ENCODE measurements around the gene ATP9B. TPM values are rescaled to one million over a fixed set of nuclear protein-coding genes. Genes with fewer than 3 reads are reported as not detected.
"Not testable (repeated sequence)": the region's sequence is repeated elsewhere in the genome, so short reads cannot be mapped to it uniquely, and the experiment has no call there.

The ATP9B gene
- total RNA-seq, 1 donor: 29.3 TPM

DNA sequence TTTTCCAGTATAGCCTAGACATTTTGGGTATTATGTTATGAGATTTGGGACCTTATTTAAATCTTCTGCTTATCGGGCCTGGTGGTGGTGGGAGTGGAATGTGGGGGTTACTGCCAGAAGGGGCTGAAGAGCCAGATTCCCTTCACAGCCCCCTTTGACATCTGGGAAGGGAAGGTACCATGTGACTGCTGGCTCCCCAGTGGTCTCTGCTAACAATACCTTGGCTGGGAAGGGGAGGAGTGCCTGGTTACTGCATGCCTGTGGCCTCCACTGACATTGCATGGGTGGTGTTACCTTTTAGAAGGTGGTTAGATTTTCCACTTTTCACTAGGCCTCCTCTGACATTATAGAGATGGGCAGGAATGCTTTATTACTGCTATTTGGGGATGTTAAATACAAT, 8.0 kb downstream of the ATP9B start:
- H3K4me2 ChIP-seq (ENCODE audit: insufficient read depth, low read length): no peak overlapping the region
- no peaks in the 10 kb centered on the region for H3K4me1 ChIP-seq (ENCODE audit: insufficient read depth, low read length)
- H3K27ac ChIP-seq (ENCODE audit: low read depth, low read length): no peak overlapping the region
- no peak for TF ChIP-seq CTCF (IDR thresholded peaks at IDR 0.05; ENCODE audit: extremely low read depth, low read depth, low read length)
- DNase-seq (ENCODE audit: insufficient read length, low spot score, missing footprints): no peak
- peaks cover 52% of the 10 kb centered on the region for H3K79me2 ChIP-seq (ENCODE audit: insufficient read depth, low read length)
- peaks cover 19% of the 10 kb centered on the region for H4K20me1 ChIP-seq (ENCODE audit: insufficient read depth, low read length)
- no peaks in the 10 kb centered on the region for H3K27me3 ChIP-seq (ENCODE audit: insufficient read depth, low read length)
- no peaks in the 10 kb centered on the region for H3K36me3 ChIP-seq (ENCODE audit: insufficient read depth, low read length)
- no peak overlapping the region for H2AFZ ChIP-seq (ENCODE audit: low read length)
- H3K9me3 ChIP-seq (ENCODE audit: low read depth, low read length): no peaks in the 10 kb centered on the region
- no peak overlapping the region for H3K4me3 ChIP-seq (ENCODE audit: insufficient read depth, low read length)

- not testable (repeated sequence) for H3K27ac ChIP-seq (ENCODE audit: low read depth, low read length)
Observed at GRCh38 chr18:79078791-79079190, 9.6 kb downstream of the ATP9B start.

DNA sequence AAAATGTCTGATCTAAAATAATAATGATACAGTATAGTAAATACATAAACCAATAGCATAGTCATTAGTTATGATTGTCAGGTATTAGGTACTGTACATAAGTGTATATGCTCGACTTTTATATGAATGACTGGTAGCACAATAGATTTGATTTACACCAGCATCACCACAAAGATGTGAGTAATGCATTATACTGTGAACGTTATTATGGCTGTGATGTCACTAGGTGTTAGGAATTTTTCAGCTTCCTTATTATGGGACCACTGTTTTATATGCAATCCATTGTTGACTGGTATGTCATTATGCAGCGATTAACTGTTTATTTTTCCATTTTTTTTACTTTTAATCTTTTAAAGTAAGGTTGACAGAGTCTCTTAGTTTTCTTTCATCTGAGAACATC, 23.7 kb downstream of the ATP9B start:
- Histone ChIP-seq H3K4me2 (ENCODE audit: insufficient read depth, low read length) (no peak overlapping the region), H2AFZ (ENCODE audit: low read length) (no peak overlapping the region), H3K27me3 (ENCODE audit: insufficient read depth, low read length) (no peaks in the 10 kb centered on the region), H3K79me2 (ENCODE audit: insufficient read depth, low read length) (peaks cover 57% of the 10 kb centered on the region), H3K27ac (ENCODE audit: low read depth, low read length) (no peak overlapping the region), H3K4me1 (ENCODE audit: insufficient read depth, low read length) (no peaks in the 10 kb centered on the region), H3K4me3 (ENCODE audit: insufficient read depth, low read length) (no peak overlapping the region), H3K9me3 (ENCODE audit: low read depth, low read length) (no peaks in the 10 kb centered on the region), H4K20me1 (ENCODE audit: insufficient read depth, low read length) (peaks cover 23% of the 10 kb centered on the region), H3K36me3 (ENCODE audit: insufficient read depth, low read length) (no peaks in the 10 kb centered on the region)
- DNase-seq (ENCODE audit: insufficient read length, low spot score, missing footprints): no peak
- TF ChIP-seq CTCF (IDR thresholded peaks at IDR 0.05; ENCODE audit: extremely low read depth, low read depth, low read length): no peak

More at GRCh38 chr18:79078791-79079190, 9.6 kb downstream of the ATP9B start:
- Histone ChIP-seq H3K79me2 (ENCODE audit: insufficient read depth, low read length) (peaks cover 50% of the 10 kb centered on the region), H4K20me1 (ENCODE audit: insufficient read depth, low read length) (peaks cover 23% of the 10 kb centered on the region)
- not testable (repeated sequence) for H3K9me3 ChIP-seq (ENCODE audit: low read depth, low read length); H3K4me1 ChIP-seq (ENCODE audit: insufficient read depth, low read length); DNase-seq (ENCODE audit: insufficient read length, low spot score, missing footprints); H3K4me3 ChIP-seq (ENCODE audit: insufficient read depth, low read length); H3K36me3 ChIP-seq (ENCODE audit: insufficient read depth, low read length); H2AFZ ChIP-seq (ENCODE audit: low read length); H3K27me3 ChIP-seq (ENCODE audit: insufficient read depth, low read length); H3K4me2 ChIP-seq (ENCODE audit: insufficient read depth, low read length)

GRCh38 chr18:79093986-79094385, 24.8 kb downstream of the ATP9B start:
- H3K4me3 ChIP-seq (ENCODE audit: insufficient read depth, low read length): no peak overlapping the region
- DNase-seq (ENCODE audit: insufficient read length, low spot score, missing footprints): no peak
- H2AFZ ChIP-seq (ENCODE audit: low read length): no peak overlapping the region
- no peak for TF ChIP-seq CTCF (IDR thresholded peaks at IDR 0.05; ENCODE audit: extremely low read depth, low read depth, low read length)
- H3K27me3 ChIP-seq (ENCODE audit: insufficient read depth, low read length): no peaks in the 10 kb centered on the region
- H3K9me3 ChIP-seq (ENCODE audit: low read depth, low read length): no peaks in the 10 kb centered on the region
- peaks cover 23% of the 10 kb centered on the region for H4K20me1 ChIP-seq (ENCODE audit: insufficient read depth, low read length)
- H3K79me2 ChIP-seq (ENCODE audit: insufficient read depth, low read length): peaks cover 50% of the 10 kb centered on the region
- H3K36me3 ChIP-seq (ENCODE audit: insufficient read depth, low read length): no peaks in the 10 kb centered on the region
- H3K27ac ChIP-seq (ENCODE audit: low read depth, low read length): no peak overlapping the region
- H3K4me2 ChIP-seq (ENCODE audit: insufficient read depth, low read length): no peak overlapping the region
- H3K4me1 ChIP-seq (ENCODE audit: insufficient read depth, low read length): no peaks in the 10 kb centered on the region

Measured in osteoblast (primary cell).